Endothelial cell of umbilical vein (primary cell): ENCODE results near the gene DPH7. TPM values are rescaled to one million over a fixed set of nuclear protein-coding genes. Genes with fewer than 3 reads are reported as not detected.

Experiments used
- BruUV-seq: library from RNA; stranded (reverse); fragments of 400-500 nt; replicated peaks from 2 replicates; lab custom pipeline; 2021; lab: Mats Ljungman, UMichigan
- CTCF ChIA-PET: fragments of 300-600, 350-600 bp; sonication (Branson Sonifier 250); formaldehyde crosslinking; loops from one replicate; lab custom pipeline; 2021; ENCODE audit warnings: antibody characterized with exemption, inconsistent platforms; lab: Charles Lee
- POLR2A ChIA-PET: fragments of 300-600, 350-600 bp; sonication (Branson Sonifier 250); formaldehyde crosslinking; loops from one replicate; lab custom pipeline; 2021; ENCODE audit warnings: antibody characterized with exemption, inconsistent platforms; lab: Charles Lee
- DNase-seq: peaks from one replicate; pipeline ENCODE4 v3.0.0-alpha.2; 2011; ENCODE audit warnings: low read depth, low spot score
- FAIRE-seq: peaks from 2 replicates; lab custom pipeline; 2011; peaks lifted over from hg19 to GRCh38; lab: Jason Lieb, UNC
- H2AFZ ChIP-seq: 2 replicates; pipeline ENCODE4 v1.6.0; 2012; ENCODE audit warnings: low read depth, low read length, control low read depth, inconsistent platforms
- H3K27ac ChIP-seq: 2 replicates; pipeline ENCODE4 v1.5.1; 2011; ENCODE audit warnings: low read depth, mild to moderate bottlenecking, control low read depth, low read length, moderate library complexity; ENCODE audit not compliant: insufficient read depth
- H3K27me3 ChIP-seq, 2 experiments: 2 replicates each; pipeline versions ENCODE4 v1.6.0 to v1.6.1; 2011; ENCODE audit warnings: low read length in 2 of 2, mixed read lengths in 1 of 2; ENCODE audit not compliant: control insufficient read depth in 2 of 2, insufficient read depth in 2 of 2
- H3K36me3 ChIP-seq, 2 experiments: 2 replicates in 1 of 2; 3 replicates in 1 of 2; pipeline ENCODE4 v1.5.1; 2011; ENCODE audit warnings: low read length in 2 of 2, mild to moderate bottlenecking in 1 of 2, moderate library complexity in 1 of 2; ENCODE audit not compliant: control insufficient read depth in 2 of 2, insufficient read depth in 2 of 2; ENCODE audit errors: extremely low read depth in 1 of 2
- H3K4me1 ChIP-seq: 3 replicates; pipeline ENCODE4 v1.5.1; 2011; ENCODE audit warnings: mild to moderate bottlenecking, low read length; ENCODE audit not compliant: control insufficient read depth, insufficient read depth; ENCODE audit errors: extremely low read depth
- H3K4me2 ChIP-seq: 2 replicates; pipeline ENCODE4 v1.6.1; 2011; ENCODE audit warnings: low read length, control low read depth, mixed read lengths; ENCODE audit not compliant: insufficient read depth
- H3K4me3 ChIP-seq, 3 experiments: fragments of 200-600 bp in 1 of 3; sonication (generic), shearing (Covaris generic) in 1 of 3; replicated peaks in 1 of 3; 2 replicates each; pipeline ENCODE4 v1.5.1; 2011 to 2016; ENCODE audit warnings: control low read depth in 3 of 3, low read length in 3 of 3, mild to moderate bottlenecking in 2 of 3, inconsistent platforms in 1 of 3, low read depth in 1 of 3, moderate library complexity in 1 of 3; ENCODE audit not compliant: insufficient read depth in 1 of 3
- H3K79me2 ChIP-seq: 2 replicates; pipeline ENCODE4 v1.6.0; 2012; ENCODE audit warnings: low read length, inconsistent platforms; ENCODE audit not compliant: control insufficient read depth, insufficient read depth
- H3K9ac ChIP-seq: replicated peaks from 2 replicates; pipeline ENCODE3; 2011; ENCODE audit warnings: low read length, control low read depth; ENCODE audit not compliant: insufficient read depth; ENCODE audit errors: extremely low read depth
- H3K9me1 ChIP-seq: replicated peaks from 3 replicates; pipeline ENCODE4 v1.6.0; 2011; ENCODE audit warnings: mild to moderate bottlenecking, low read length; ENCODE audit not compliant: control insufficient read depth, insufficient read depth; ENCODE audit errors: extremely low read depth
- H3K9me3 ChIP-seq: replicated peaks from 2 replicates; pipeline ENCODE4 v1.5.1; 2012; ENCODE audit warnings: low read length, inconsistent platforms; ENCODE audit not compliant: control insufficient read depth, insufficient read depth
- H4K20me1 ChIP-seq: replicated peaks from 2 replicates; pipeline ENCODE3; 2011; ENCODE audit warnings: mild to moderate bottlenecking, low read length; ENCODE audit not compliant: control insufficient read depth, insufficient read depth; ENCODE audit errors: extremely low read depth
- CTCF ChIP-seq, 2 donors: IDR thresholded peaks; 1 replicate in 1 of 2; 2 replicates in 1 of 2; pipeline ENCODE4 v1.5.1; 2011; ENCODE audit warnings: low read length in 2 of 2, mild to moderate bottlenecking in 2 of 2, moderate library complexity in 2 of 2, control low read depth in 1 of 2, inconsistent platforms in 1 of 2, low read depth in 1 of 2; ENCODE audit not compliant: insufficient read depth in 1 of 2; ENCODE audit errors: extremely low read depth in 1 of 2
- GATA2 ChIP-seq: IDR thresholded peaks from 2 replicates; pipeline ENCODE4 v1.7.0; 2011; ENCODE audit warnings: low read depth, mild to moderate bottlenecking, moderate library complexity, mixed read lengths, low read length; ENCODE audit not compliant: insufficient read length, insufficient read depth
- POLR2A ChIP-seq: IDR thresholded peaks from 2 replicates; pipeline ENCODE4 v1.6.1; 2012; ENCODE audit warnings: low read depth, mild to moderate bottlenecking, control low read depth, low read length
- POLR2AphosphoS5 ChIP-seq: IDR thresholded peaks from 2 replicates; pipeline ENCODE4 v1.6.1; 2012; ENCODE audit warnings: low read depth, mild to moderate bottlenecking, control low read depth, low read length, moderate library complexity; ENCODE audit not compliant: insufficient read depth
- dilution Hi-C: fragments of 300-500 bp; cut with MboI; formaldehyde crosslinking; loops from one replicate; pipeline ENCODE4 v1.15.0; 2019; ENCODE audit warnings: low sequenced_read_pairs; ENCODE audit not compliant: extremely low pct_ligation_motif_present
- intact Hi-C: fragments of 100-400 bp; cut with micrococcal nuclease; formaldehyde crosslinking; loops from one replicate; pipeline ENCODE4 v1.10.0; 2022
- polyA plus RNA-seq, 4 experiments: library from polyadenylated mRNA; depleted of rRNA in 3 of 4; stranded (reverse) in 3 of 4; unstranded in 1 of 4; fragments of >200 nt; gene quantifications; 2 replicates each; pipeline versions ENCODE4 v1.2.1 to v1.2.3, GENCODE V29; 2011 to 2012; ENCODE audit warnings: missing spikeins in 1 of 4
- total RNA-seq: library from RNA; stranded (reverse); gene quantifications from 2 replicates; pipeline ENCODE4 v1.2.3, GENCODE V29; 2021

Gene DPH7
- total and polyA plus RNA-seq, 2 donors (not counting 3 experiments of a cell fraction or from before 2014, with no cell fraction given), result 41.8 to 43.2 TPM

- no peak for FAIRE-seq
- no peaks in the 10 kb centered on the region for H3K9me3 ChIP-seq
- H3K27me3 ChIP-seq, result no peaks in the 10 kb centered on the region
- BruUV-seq, result no TSS peak
- no peak overlapping the region for H2AFZ ChIP-seq
- no peak for DNase-seq
- H3K9ac ChIP-seq, result no peak overlapping the region
- intact Hi-C loops (no loop called here), dilution Hi-C loops (no loop called here)
- peaks cover 11% of the 10 kb centered on the region for H3K4me1 ChIP-seq
- H3K4me3 ChIP-seq, result no peak overlapping the region
- no peak overlapping the region for H3K4me2 ChIP-seq
- POLR2A ChIA-PET, result no interaction called here
- no peaks in the 10 kb centered on the region for H4K20me1 ChIP-seq
- CTCF ChIA-PET, result no interaction called here
- TF ChIP-seq POLR2A (no peak), CTCF (IDR thresholded peaks at IDR 0.05; ENCODE audit: extremely low read depth in 1 of 2, insufficient read depth in 1 of 2, low read depth in 1 of 2, low read length in 2 of 2) (no peak)
- no peak overlapping the region for H3K27ac ChIP-seq
- H3K9me1 ChIP-seq, result no peaks in the 10 kb centered on the region
- peaks cover 0 to 13% of the 10 kb centered on the region in 2 experiments for H3K36me3 ChIP-seq
- H3K79me2 ChIP-seq, result no peaks in the 10 kb centered on the region
These were observed 32.2 kb upstream of the DPH7 start for GRCh38 chr9:137610944-137611343.

- POLR2A ChIA-PET, result no interaction called here
- no peaks in the 10 kb centered on the region for H3K9me3 ChIP-seq
- DNase-seq, result no peak
- H3K27ac ChIP-seq, result no peak overlapping the region
- dilution Hi-C loops, result no loop called here
- no peaks in the 10 kb centered on the region for H4K20me1 ChIP-seq
- CTCF ChIA-PET, result interaction anchor here (0.5 kb wide), 1 partner anchor 380 kb away, joined by 3 read pairs; the partner anchor contains the start of gene RNF224
- no peaks in the 10 kb centered on the region for H3K27me3 ChIP-seq
- H3K9ac ChIP-seq, result no peak overlapping the region
- H3K9me1 ChIP-seq, result no peaks in the 10 kb centered on the region
- H3K4me2 ChIP-seq, result no peak overlapping the region
- no peak for FAIRE-seq
- H3K4me3 ChIP-seq, result no peak overlapping the region
- TF ChIP-seq GATA2, result no peak
- no peak for TF ChIP-seq POLR2AphosphoS5
- no peaks in the 10 kb centered on the region for H3K79me2 ChIP-seq
- H3K36me3 ChIP-seq, result no peaks in the 10 kb centered on the region
- no peak overlapping the region for H2AFZ ChIP-seq
- no TSS peak for BruUV-seq
- H3K4me1 ChIP-seq, result peaks cover 10% of the 10 kb centered on the region
- intact Hi-C loops, result no loop called here
These were observed 28.6 kb upstream of the DPH7 start for GRCh38 chr9:137607141-137607857.
